ENCODE results near the gene NOL4L.

NOL4L gene

DNA sequence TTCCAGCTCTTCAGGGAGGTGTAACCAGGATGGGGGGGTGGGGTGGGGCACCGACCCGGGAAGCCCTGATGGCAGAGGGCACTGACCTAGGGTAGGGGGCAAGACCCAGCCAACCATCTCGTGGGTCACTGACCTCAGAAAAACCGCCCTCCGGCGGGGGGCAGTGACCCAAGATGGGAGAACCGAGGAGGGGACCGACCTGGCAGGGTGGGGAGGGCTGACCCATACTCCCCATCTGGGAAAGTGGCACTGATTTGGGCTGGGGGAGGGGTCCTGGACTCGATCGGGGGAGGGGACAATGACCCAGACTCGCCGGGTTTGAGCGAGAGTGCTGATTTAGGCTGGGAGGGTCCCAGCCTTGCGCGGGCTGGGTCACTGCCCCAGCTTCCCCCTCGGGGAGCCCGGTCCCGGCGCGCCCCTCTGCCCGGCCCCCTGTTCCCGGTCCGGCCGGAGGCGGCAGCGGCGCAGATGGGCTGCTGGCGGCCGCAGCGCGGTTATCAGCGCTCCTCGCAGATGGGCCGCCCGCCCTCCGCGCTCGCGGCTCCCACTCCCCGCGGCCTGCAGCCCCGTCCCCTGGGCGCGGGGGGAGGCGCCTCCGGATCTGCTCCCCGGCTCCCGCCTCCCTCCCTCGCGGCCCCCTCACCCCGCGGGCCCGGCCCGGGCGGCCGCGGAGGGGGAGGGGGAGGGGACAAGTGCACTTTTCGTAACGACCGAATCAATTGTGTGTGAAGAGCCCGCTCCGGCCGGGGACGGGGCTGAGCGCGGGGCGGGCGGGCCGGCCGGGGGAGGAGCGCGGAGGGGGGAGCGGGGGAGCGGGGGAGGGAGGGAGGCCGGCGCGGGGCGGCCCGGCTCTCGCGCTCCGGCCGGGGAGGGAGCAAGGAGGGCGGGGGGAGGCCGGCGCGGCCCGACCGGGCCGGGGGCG is 2.2 kb downstream of the NOL4L start:
- H3K4me2 ChIP-seq (ENCODE audit: low read length): peak overlapping the region; percentile 99
- peaks cover 8% of the 10 kb centered on the region for H3K27me3 ChIP-seq (ENCODE audit: insufficient read depth, low read length)
- H3K9ac ChIP-seq (ENCODE audit: low read length): peak overlapping the region; percentile 37; the same call in 1 of the 2 replicates
- no peaks in the 10 kb centered on the region for H3K79me2 ChIP-seq (ENCODE audit: insufficient read depth, low read length)
- H3K4me1 ChIP-seq (ENCODE audit: insufficient read depth, low read length, severe bottlenecking): no peaks in the 10 kb centered on the region
- no peaks in the 10 kb centered on the region for H3K9me3 ChIP-seq (ENCODE audit: low read length)
- H4K20me1 ChIP-seq (ENCODE audit: insufficient read depth, low read length): no peaks in the 10 kb centered on the region
- H3K4me3 ChIP-seq (ENCODE audit: low read depth, low read length, poor library complexity, severe bottlenecking): peak overlapping the region; percentile 74
- H3K36me3 ChIP-seq (ENCODE audit: insufficient read depth, low read length): no peaks in the 10 kb centered on the region
- H3F3A ChIP-seq (ENCODE audit: insufficient read depth, low read length): no peaks in the 10 kb centered on the region
- no peak for TF ChIP-seq EZH2 (IDR thresholded peaks at IDR 0.05; ENCODE audit: borderline replicate concordance, low read length)
- TF ChIP-seq, protein P1, sequence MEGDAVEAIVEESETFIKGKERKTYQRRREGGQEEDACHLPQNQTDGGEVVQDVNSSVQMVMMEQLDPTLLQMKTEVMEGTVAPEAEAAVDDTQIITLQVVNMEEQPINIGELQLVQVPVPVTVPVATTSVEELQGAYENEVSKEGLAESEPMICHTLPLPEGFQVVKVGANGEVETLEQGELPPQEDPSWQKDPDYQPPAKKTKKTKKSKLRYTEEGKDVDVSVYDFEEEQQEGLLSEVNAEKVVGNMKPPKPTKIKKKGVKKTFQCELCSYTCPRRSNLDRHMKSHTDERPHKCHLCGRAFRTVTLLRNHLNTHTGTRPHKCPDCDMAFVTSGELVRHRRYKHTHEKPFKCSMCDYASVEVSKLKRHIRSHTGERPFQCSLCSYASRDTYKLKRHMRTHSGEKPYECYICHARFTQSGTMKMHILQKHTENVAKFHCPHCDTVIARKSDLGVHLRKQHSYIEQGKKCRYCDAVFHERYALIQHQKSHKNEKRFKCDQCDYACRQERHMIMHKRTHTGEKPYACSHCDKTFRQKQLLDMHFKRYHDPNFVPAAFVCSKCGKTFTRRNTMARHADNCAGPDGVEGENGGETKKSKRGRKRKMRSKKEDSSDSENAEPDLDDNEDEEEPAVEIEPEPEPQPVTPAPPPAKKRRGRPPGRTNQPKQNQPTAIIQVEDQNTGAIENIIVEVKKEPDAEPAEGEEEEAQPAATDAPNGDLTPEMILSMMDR (IDR thresholded peaks at IDR 0.05; ENCODE audit: low read length): no peak
- no peak overlapping the region for H3K27ac ChIP-seq (ENCODE audit: low read depth, low read length, poor library complexity, severe bottlenecking)
- H2AFZ ChIP-seq (ENCODE audit: low read length): no peak overlapping the region
- H3K9me2 ChIP-seq (ENCODE audit: low read depth, low read length): no peaks in the 10 kb centered on the region

DNA sequence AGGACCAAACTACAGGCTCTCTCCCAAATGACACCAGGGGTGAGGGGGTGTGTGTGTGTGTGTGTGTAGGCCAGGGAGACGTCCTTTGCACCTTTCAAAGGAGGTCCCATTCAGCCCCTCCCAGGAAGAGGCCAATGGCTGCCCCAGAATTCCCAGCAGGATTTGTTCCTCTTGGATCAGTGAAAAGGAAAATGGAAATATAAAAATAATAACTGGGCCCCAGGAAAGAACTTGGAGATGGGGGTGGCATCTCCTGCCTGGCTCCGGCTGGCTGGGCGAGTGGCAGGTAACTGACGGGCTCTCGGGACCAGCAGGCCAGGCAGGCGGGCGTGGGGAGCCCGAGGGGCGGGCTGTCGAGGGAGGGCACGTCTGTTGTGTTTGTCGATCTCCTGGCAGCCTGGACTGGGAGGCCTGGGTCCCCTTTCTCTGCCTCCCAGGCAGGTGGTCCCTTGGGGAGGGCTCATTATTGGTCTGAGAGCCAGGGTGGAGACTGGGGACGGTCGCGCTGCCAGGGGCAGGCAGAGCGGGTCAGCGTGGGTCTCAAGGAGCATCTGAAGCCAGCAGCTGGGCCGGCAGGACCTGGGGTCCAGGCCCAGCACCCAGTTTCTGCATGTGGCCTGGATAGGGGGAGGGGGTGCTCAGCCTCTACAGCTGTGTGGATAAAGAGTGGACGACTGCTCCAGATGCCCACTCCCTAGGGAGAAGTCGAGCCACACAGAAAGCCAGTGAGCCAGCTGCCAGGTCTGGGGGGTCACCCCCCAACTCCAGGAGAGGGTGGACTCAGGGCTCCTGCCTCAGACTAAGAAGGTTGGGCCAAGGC is 3.1 kb downstream of the NOL4L start:
- no peaks in the 10 kb centered on the region for H3F3A ChIP-seq (ENCODE audit: insufficient read depth, low read length)
- no peak overlapping the region for H3K4me3 ChIP-seq (ENCODE audit: low read depth, low read length, poor library complexity, severe bottlenecking)
- no peak overlapping the region for H3K4me2 ChIP-seq (ENCODE audit: low read length)
- H3K36me3 ChIP-seq (ENCODE audit: insufficient read depth, low read length): no peaks in the 10 kb centered on the region
- no peak for TF ChIP-seq EZH2 (IDR thresholded peaks at IDR 0.05; ENCODE audit: borderline replicate concordance, low read length)
- TF ChIP-seq, protein P1 (IDR thresholded peaks at IDR 0.05; ENCODE audit: low read length): no peak
- H3K79me2 ChIP-seq (ENCODE audit: insufficient read depth, low read length): no peaks in the 10 kb centered on the region
- H2AFZ ChIP-seq (ENCODE audit: low read length): no peak overlapping the region
- H3K27ac ChIP-seq (ENCODE audit: low read depth, low read length, poor library complexity, severe bottlenecking): no peak overlapping the region
- peaks cover 8% of the 10 kb centered on the region for H3K27me3 ChIP-seq (ENCODE audit: insufficient read depth, low read length)
- H3K9ac ChIP-seq (ENCODE audit: low read length): no peak overlapping the region
- H3K9me2 ChIP-seq (ENCODE audit: low read depth, low read length): no peaks in the 10 kb centered on the region
- H3K4me1 ChIP-seq (ENCODE audit: insufficient read depth, low read length, severe bottlenecking): no peaks in the 10 kb centered on the region
- no peaks in the 10 kb centered on the region for H3K9me3 ChIP-seq (ENCODE audit: low read length)
- no peaks in the 10 kb centered on the region for H4K20me1 ChIP-seq (ENCODE audit: insufficient read depth, low read length)

DNA sequence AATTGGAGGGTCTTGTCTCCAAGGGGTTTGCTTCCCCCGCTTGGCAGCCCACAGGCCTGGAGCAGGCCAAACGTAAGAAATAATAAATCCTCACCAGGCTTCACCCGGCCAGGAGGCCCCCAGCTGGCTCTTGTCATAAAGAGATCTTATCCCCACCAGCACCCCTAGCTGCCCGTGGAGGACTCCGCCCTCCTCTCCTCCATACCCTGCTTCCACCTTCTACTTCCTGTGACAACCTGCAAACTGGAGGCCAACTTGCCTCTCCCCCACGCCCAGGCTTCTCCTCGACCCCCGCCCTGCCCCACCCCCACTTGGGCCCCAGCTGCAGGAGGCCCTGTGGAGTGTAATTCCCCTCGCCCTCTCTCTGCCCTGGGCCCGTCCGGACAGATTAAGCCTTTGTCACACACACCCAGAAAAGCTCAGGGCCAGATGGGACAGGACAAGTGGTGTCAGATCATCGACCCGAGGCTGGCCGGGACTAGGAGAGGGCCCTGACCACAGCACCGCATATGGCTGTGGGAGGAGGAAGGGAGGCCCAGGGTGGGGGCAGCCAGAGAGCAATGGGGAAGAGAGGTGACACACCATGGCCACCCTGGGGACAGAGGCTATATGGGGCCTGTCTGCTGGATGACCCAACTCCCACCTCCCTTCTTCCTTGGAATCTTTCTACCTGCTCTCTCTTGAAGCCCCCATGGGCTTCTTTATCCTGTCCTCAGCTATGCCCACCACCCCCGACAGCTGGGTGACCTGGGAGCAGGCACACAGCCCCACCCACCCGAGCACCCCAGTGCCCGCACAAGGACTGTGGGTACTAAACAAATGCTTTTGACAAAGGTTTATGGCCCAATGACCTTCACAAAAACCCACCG is 3.9 kb downstream of the NOL4L start:
- H3K9me3 ChIP-seq (ENCODE audit: low read length): no peaks in the 10 kb centered on the region
- no peak overlapping the region for H3K4me3 ChIP-seq (ENCODE audit: low read depth, low read length, poor library complexity, severe bottlenecking)
- H3K27ac ChIP-seq (ENCODE audit: low read depth, low read length, poor library complexity, severe bottlenecking): no peak overlapping the region
- H3K9ac ChIP-seq (ENCODE audit: low read length): no peak overlapping the region
- no peaks in the 10 kb centered on the region for H3F3A ChIP-seq (ENCODE audit: insufficient read depth, low read length)
- no peaks in the 10 kb centered on the region for H3K9me2 ChIP-seq (ENCODE audit: low read depth, low read length)
- no peaks in the 10 kb centered on the region for H3K36me3 ChIP-seq (ENCODE audit: insufficient read depth, low read length)
- TF ChIP-seq, protein P1 (IDR thresholded peaks at IDR 0.05; ENCODE audit: low read length): no peak
- no peak for TF ChIP-seq EZH2 (IDR thresholded peaks at IDR 0.05; ENCODE audit: borderline replicate concordance, low read length)
- no peaks in the 10 kb centered on the region for H3K79me2 ChIP-seq (ENCODE audit: insufficient read depth, low read length)
- no peak overlapping the region for H2AFZ ChIP-seq (ENCODE audit: low read length)
- no peak overlapping the region for H3K4me2 ChIP-seq (ENCODE audit: low read length)
- no peaks in the 10 kb centered on the region for H4K20me1 ChIP-seq (ENCODE audit: insufficient read depth, low read length)
- H3K27me3 ChIP-seq (ENCODE audit: insufficient read depth, low read length): peaks cover 12% of the 10 kb centered on the region
- no peaks in the 10 kb centered on the region for H3K4me1 ChIP-seq (ENCODE audit: insufficient read depth, low read length, severe bottlenecking)
